Colonic mucosa (tissue), 4 donors: ENCODE results near the gene GMCL2. TPM values are rescaled to one million over a fixed set of nuclear protein-coding genes. Genes with fewer than 3 reads are reported as not detected.

Experiments
- DNase-seq: peaks from one replicate; pipeline ENCODE4 v3.0.0-alpha.2; 2020
- H3K27ac ChIP-seq: fragments of 200-600 bp; one replicate; pipeline ENCODE4 v1.8.0; 2021
- H3K27me3 ChIP-seq: fragments of 200-600 bp; one replicate; pipeline ENCODE4 v1.8.0; 2021
- H3K36me3 ChIP-seq: fragments of 200-600 bp; one replicate; pipeline ENCODE4 v1.8.0; 2021
- H3K4me1 ChIP-seq: fragments of 200-600 bp; one replicate; pipeline ENCODE4 v1.8.0; 2021; ENCODE audit warnings: mild to moderate bottlenecking
- H3K4me3 ChIP-seq: fragments of 200-600 bp; one replicate; pipeline ENCODE4 v1.8.0; 2021
- H3K9ac ChIP-seq, 2 donors: one replicate each; pipeline ENCODE4 v1.7.0; 2013; ENCODE audit warnings: control low read depth in 2 of 2, low read depth in 2 of 2, low read length in 2 of 2
- H3K9me3 ChIP-seq: fragments of 200-600 bp; one replicate; pipeline ENCODE4 v1.8.0; 2021
- CTCF ChIP-seq: fragments of 200-600 bp; IDR thresholded peaks from one replicate; pipeline ENCODE4 v1.8.0; 2022; ENCODE audit warnings: antibody characterized with exemption, mild to moderate bottlenecking
- intact Hi-C: fragments of 100-400 bp; cut with DNase I; formaldehyde crosslinking; loops from one replicate; pipeline ENCODE4 v1.14.1; 2022
- total RNA-seq, 2 donors: library from RNA; stranded (reverse); fragmentation: NEBNext Ultra II Directional in 1 of 2; extraction: Animal tissue kit (Norgen Biotek cat#: 25700) in 1 of 2; gene quantifications; one replicate each; pipeline ENCODE4 v1.2.1, GENCODE V29; 2021
- donor health status: healthy.
- donor health status: DM: no; HTN: no; CAD: no.
- donor health status: DM: no; HTN: no; CAD: no.

The GMCL2 gene
- total RNA-seq, 2 donors from 2014 or later, result not detected

GRCh38 chr5:178224403-178224802, 37.2 kb upstream of the GMCL2 start:
- Histone ChIP-seq H3K9me3 (no peaks in the 10 kb centered on the region), H3K4me1 (peaks cover 10% of the 10 kb centered on the region), H3K9ac (no peak overlapping the region), H3K27ac (no peak overlapping the region), H3K36me3 (no peaks in the 10 kb centered on the region), H3K4me3 (no peak overlapping the region), H3K27me3 (no peaks in the 10 kb centered on the region)
- no peak for TF ChIP-seq CTCF
- intact Hi-C loops, result no loop called here
- no peak for DNase-seq

DNA sequence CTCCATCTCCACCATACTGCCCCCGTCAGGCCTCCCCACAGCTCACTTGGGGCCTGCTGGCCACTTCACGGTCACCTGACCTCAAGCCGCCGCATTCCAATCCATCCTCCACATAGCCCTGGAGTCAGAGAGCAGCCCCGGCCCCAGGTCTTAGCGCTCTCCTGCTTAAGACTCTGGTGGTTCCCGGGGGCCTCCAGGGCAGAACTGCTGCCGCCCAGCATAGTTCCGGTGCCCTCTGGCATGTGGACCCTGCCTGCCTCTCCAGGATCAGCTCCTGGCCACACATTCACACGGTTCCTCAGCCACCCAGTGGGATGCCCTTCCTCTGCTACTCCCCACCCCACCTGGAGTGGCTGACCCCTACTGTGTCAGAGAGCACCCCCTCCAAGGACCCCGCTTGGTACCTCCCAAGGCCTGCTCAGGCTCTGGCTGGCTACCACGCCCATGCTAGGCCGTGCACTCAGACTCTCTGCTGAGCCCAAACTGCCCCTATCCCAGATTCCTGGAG, 36.7 kb upstream of the GMCL2 start:
- Histone ChIP-seq H3K27me3 (no peaks in the 10 kb centered on the region), H3K9me3 (no peaks in the 10 kb centered on the region), H3K9ac (no peak overlapping the region), H3K27ac (no peak overlapping the region), H3K4me3 (no peak overlapping the region), H3K4me1 (peaks cover 7% of the 10 kb centered on the region), H3K36me3 (no peaks in the 10 kb centered on the region)
- DNase-seq, result no peak
- intact Hi-C loops, result no loop called here
- TF ChIP-seq CTCF, result no peak

DNA sequence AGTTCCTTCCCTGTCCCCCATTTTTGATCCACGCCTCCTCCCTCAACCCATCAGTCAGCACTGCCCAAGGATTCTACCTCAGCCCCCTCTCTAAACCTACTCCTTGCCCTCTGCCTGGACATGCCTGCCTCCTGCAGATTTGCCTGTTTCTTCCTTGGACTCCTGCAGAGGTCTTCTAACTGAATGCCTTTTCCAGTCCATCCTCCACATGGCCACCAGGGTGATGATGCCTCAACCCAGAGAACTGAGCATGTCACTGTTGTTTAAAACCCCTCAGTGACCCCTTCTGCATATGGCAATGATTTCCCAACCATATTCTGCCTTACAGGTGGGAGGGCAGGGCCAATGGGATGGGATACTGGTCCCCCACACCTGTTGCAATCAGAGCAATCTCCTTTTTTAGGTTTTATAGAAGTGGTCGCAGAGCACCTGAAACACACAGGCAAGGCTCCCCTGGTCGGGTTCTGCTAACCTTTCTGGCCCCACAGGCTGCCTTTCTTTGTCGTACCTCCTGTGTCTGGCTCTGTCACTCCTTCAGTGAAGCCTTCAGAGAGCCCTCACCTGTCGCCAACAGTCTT, 36.1 kb upstream of the GMCL2 start:
- no peak for DNase-seq

DNA sequence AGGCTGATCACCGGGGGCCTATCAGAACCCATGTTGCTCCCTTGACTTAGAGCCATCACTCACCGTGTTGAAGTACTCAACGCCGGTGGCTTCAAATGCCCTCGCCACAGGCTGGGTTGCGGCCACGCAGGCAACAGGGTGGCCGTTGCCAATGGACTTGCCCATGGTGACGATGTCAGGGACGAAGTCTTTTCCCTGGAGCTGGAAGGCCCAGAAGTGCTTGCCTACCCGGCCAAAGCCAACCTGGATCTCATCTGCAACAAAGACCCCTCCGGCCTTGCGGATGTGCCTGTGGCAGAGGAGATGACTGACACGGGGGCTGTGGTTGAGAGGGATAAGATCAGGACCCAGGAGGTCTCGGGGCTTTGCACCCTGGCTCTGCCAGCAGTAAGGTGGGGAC, 35.1 kb upstream of the GMCL2 start:
- intact Hi-C loops, result no loop called here
- DNase-seq, result no peak
- no peaks in the 10 kb centered on the region for H3K27me3 ChIP-seq
- H3K9me3 ChIP-seq, result no peaks in the 10 kb centered on the region
- peaks cover under 1% of the 10 kb centered on the region for H3K4me1 ChIP-seq
- no peak overlapping the region for H3K4me3 ChIP-seq
- no peak overlapping the region for H3K9ac ChIP-seq
- H3K27ac ChIP-seq, result no peak overlapping the region
- no peak for TF ChIP-seq CTCF
- H3K36me3 ChIP-seq, result no peaks in the 10 kb centered on the region

More for the DNA sequence above, 36.1 kb upstream of the GMCL2 start:
- no peak overlapping the region for H3K4me3 ChIP-seq
- no peak overlapping the region for H3K27ac ChIP-seq
- H3K9me3 ChIP-seq, result no peaks in the 10 kb centered on the region
- no peak for TF ChIP-seq CTCF
- H3K27me3 ChIP-seq, result no peaks in the 10 kb centered on the region
- H3K9ac ChIP-seq, result no peak overlapping the region
- no peaks in the 10 kb centered on the region for H3K36me3 ChIP-seq
- peaks cover 7% of the 10 kb centered on the region for H3K4me1 ChIP-seq
- intact Hi-C loops, result no loop called here

DNA sequence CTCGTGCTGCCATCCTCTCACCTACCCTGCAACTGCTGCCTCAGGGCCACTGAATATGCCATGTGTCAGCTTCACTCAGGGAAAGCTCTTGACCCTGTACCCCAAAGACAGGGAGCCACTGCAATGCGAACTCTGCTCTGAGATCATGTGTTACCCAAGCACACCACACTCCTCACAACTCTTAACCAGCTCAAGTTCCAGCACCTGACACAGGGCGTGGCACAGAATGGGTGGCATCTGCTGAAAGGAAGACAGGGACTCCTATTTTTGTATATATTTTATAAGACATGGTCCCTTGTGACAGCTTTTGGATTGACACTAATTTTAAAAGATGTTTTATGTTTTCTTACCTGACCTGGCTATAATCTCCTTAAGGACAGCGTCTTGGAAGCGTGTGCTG, 34.7 kb upstream of the GMCL2 start:
- Histone ChIP-seq H3K9me3 (no peaks in the 10 kb centered on the region), H3K36me3 (no peaks in the 10 kb centered on the region), H3K27me3 (no peaks in the 10 kb centered on the region), H3K4me1 (no peaks in the 10 kb centered on the region), H3K9ac (no peak overlapping the region), H3K4me3 (no peak overlapping the region), H3K27ac (no peak overlapping the region)
- no peak for DNase-seq
- intact Hi-C loops, result no loop called here
- TF ChIP-seq CTCF, result no peak
